Urothelium cell line (cell line): ENCODE results near the gene ASB18.
A peak's percentile ranks its signal among the peaks of the same experiment; 100 is the strongest.

Source experiments
- DNase-seq: peaks from one replicate; pipeline ENCODE4 v3.0.0; 2011; ENCODE audit warnings: low spot score, mixed read lengths
- FAIRE-seq: peaks from 2 replicates; lab custom pipeline; 2011; peaks lifted over from hg19 to GRCh38; lab: Jason Lieb, UNC

ASB18 gene

GRCh38 chr2:236242057-236242495 is 22.1 kb downstream of the ASB18 start:
- DNase-seq (no peak), FAIRE-seq (no peak)

DNA sequence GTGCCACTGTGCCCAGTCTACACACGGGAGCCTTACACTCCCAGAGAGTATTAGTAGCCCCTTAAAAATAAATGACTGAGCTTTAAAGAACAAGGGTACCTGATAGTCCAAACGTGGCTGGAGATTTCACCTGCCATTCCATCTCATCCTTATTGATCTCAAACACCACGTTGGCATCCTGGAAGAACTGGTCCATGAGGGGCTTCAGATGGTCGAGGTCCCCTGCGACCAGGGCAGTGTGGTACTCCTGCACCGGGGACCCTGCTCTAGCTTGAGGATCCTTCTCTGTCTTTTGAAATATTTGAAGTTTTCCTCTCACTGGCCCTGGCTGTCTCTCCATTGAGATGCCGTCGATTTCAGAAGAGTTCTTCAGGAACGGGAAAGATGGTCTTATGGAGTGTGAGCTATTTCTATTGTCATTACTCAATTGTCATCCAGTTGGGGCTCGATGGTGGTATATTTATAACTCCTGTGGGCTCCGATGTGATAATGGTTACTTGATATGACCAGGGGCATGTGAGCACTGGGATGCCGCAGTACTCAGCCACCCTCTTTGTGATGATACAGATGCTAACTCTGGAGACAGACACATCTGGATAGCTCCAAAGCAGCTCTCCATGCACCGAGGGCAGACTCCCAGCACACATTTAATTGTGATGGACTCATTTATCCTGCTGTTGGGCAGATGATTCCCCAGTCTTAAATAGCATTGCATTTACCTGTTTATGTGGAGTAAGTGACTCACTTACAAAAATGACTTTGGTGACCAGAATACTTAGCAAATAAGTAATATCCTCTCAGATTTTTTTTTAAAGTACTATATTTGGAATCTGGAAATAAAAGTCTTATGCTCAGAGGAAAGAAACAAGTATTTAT is 22.8 kb downstream of the ASB18 start:
- DNase-seq = no peak
- FAIRE-seq = no peak

- DNase-seq (peak; percentile 59), FAIRE-seq (no peak)
Observed at GRCh38 chr2:236240228-236240990, 23.8 kb downstream of the ASB18 start.

DNA sequence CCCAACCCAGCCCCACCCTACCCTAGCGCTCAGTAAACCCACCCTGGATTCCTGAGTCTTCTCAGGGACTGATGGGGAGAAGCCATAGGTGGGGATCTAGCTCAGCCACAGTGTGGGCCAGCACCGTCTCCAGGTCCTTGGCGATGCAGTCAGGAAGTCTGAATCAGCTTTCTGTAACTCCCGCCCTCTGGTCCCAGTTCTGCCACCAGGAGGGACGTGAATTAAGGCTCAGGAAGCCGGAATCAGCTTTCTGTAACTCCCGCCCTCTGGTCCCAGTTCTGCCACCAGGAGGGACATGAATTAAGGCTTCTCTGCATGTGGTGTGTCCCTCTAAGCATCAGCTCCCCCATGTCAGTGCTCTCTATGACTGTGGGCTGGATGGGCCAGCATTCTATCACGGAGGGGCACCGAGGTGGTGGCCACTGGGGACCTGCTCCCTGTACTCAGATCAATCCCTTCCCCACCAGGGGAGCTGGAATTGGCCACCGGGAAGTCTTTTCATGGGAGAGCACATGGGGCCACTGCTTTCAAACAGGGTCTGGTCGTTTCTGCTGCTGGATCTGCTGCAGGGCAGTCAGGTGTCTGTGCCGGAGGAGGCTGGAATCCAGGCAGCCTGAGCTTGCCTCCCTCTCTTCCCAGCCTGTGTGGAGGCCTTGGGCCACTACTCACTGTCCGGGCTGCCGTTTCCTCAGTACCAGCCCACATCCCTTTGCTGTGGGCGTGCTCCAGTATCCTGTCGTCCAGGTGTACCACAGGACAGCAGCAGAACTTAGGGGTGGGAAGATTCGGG is 24.7 kb downstream of the ASB18 start:
- DNase-seq (peak; percentile 19), FAIRE-seq (peak; percentile 59)

GRCh38 chr2:236238751-236239150 is 25.5 kb downstream of the ASB18 start:
- DNase-seq = no peak
- no peak for FAIRE-seq

DNA sequence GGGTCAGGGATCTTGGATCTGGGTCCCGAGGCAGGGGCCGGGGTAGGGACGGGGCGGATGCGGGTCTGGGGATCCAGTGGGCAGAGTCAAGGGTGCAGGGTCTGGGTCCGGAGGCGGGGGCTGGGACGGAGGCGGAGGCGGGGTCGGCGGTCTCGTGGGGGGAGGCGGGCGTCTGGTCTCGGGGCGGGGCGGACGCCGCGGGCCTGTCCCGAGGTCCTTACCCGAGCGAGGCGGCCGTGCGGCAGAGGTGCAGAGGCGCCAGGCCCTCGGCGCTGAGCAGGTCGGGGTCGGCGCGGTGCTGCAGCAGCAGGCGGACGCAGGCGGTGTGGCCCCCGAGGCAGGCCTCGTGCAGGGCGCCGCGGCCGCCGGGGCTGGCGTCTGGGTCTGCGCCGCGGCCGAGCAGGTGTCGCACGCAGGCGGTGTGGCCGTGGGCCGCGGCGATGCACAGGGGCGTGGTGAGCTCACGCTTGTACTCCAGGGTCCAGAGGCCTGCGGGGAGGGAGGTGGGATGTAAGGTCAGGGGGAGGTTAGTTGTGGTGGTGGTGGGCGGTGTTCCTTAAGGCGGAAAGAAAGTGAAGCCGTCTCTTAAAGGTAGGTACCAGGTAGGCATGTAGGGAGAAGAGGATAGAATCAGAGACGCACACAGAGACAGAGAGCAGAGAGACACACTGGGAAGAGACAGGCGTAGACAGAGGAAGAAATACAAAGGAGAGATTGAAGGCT is 26.6 kb downstream of the ASB18 start:
- DNase-seq (no peak), FAIRE-seq (no peak)

- DNase-seq = no peak
Observed at GRCh38 chr2:236236559-236237452, 27.4 kb downstream of the ASB18 start.

GRCh38 chr2:236229186-236229585 is 35.0 kb downstream of the ASB18 start:
- no peak for FAIRE-seq

More at GRCh38 chr2:236236559-236237452, 27.4 kb downstream of the ASB18 start:
- FAIRE-seq = no peak

GRCh38 chr2:236223675-236224074 is 40.5 kb downstream of the ASB18 start:
- DNase-seq (no peak), FAIRE-seq (no peak)

More at GRCh38 chr2:236229186-236229585, 35.0 kb downstream of the ASB18 start:
- DNase-seq = no peak

GRCh38 chr2:236221798-236222197 is 42.4 kb downstream of the ASB18 start:
- DNase-seq (no peak), FAIRE-seq (no peak)

DNA sequence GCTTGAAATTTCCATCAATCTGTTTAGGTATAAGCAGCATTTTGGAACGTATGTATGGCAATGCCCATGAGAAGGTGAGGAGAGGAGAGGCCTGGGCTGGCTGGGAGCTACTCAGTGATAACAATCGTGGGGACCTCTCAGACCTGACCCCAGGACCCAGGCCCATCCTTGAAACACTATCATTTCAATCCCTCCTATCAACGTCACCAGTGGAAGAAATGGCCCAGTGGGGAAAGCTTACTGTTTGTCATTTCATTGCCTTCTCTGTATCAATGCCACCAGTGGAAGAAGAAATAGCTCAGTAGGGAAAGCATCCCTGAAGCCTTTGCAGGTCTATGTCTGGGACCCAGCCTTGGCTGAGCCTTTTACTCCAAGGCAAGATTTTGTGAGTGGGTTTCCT is 44.8 kb downstream of the ASB18 start:
- FAIRE-seq (no peak), DNase-seq (no peak)

GRCh38 chr2:236217926-236218325 is 46.3 kb downstream of the ASB18 start:
- DNase-seq = no peak
- FAIRE-seq = no peak

DNA sequence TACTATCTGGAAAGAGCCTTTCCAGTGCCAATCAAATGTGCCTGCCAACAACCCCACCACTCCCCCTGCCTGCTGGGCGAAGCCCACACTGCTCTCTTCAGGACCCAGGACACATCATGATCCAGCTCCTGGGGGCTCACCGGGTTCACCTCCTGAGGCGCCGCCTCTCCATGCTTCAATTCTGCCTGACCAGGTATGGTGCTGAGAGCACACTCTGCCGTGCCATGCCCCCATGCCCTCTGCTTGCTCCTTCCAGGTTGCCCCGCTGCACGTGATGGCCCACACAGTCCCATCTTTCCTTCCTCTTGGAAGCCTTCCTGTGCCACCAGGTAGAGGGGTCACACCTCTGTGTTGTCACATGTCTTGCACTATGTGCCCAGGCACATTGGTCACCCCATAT is 47.5 kb downstream of the ASB18 start:
- DNase-seq = no peak
- FAIRE-seq = no peak

- FAIRE-seq = no peak
Observed at GRCh38 chr2:236215761-236216333, 48.4 kb downstream of the ASB18 start.

DNA sequence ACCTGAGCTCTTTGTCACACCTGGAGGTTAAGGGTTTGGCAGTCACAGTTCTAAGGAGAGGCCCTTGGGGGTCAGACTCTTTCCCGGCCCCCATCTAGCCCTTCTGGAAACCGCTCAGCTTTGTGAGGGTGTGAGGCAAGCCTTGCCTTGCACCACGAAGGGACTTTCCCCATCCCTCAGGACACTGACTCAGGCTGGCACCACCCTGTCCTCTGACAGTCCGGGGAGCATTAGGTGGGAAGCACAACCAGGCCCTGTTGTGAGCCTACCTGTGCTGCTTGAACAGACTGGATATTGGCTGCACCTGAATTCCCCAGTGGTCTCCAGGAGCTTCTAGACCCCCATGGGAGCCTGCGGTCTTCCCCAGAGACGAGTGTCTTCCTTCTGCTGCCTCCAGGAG is 49.0 kb downstream of the ASB18 start:
- no peak for DNase-seq
- FAIRE-seq = no peak

More at GRCh38 chr2:236215761-236216333, 48.4 kb downstream of the ASB18 start:
- DNase-seq = no peak

- DNase-seq (no peak), FAIRE-seq (no peak)
Observed at GRCh38 chr2:236214376-236214995, 49.7 kb downstream of the ASB18 start.

DNA sequence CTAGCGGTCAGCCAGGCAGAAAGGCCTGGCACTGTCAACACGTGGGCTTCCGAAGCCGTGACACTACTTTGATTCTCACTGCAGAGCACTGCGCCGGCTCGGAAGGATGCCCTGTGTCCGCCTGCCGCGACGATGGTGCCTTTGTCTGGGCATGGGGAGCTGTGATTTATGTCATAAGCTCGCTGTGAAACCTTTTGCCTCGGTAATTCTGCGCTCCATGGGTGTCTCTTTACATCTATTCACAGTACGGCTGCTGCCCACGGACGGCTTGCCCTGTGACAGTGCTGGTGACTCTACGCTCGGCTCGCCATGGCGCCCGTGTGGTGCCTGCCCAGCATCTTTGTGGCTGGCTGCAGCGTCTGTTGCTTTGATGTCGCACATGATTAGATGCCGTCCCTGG is 52.9 kb downstream of the ASB18 start:
- no peak for DNase-seq
- FAIRE-seq = no peak

DNA sequence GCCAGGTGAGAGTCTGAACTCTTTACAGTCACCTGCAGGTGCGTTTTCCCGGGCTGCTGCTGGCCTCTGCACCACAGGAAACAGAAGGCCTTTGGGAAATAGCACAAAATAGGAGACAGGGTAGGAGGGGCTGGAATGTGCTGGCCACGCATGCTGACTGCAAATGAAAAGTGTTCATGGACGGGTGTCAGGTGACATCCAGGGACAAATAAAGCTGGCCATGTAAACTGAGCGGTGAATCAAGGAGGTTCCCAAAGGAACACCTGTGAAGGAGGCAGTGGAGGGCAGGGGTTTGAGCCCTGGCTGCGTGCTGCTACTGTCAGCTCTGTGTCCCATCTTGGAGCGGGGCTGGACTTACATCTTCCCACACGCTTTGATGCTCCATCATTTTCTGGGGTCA is 53.7 kb downstream of the ASB18 start:
- FAIRE-seq (no peak), DNase-seq (no peak)

GRCh38 chr2:236209996-236210395 is 54.2 kb downstream of the ASB18 start:
- no peak for DNase-seq
- no peak for FAIRE-seq
